Breast epithelium (tissue), 4 donors: ENCODE data around the gene EPHB2. TPM values are rescaled to one million over a fixed set of nuclear protein-coding genes. Genes with fewer than 3 reads are reported as not detected.

Source experiments
- DNase-seq, 2 donors: peaks; one replicate each; pipeline ENCODE4 v3.0.0-alpha.2; 2019; ENCODE audit warnings: low spot score in 2 of 2
- H3K27ac ChIP-seq, 2 donors: fragments of 200-600 bp; sonication (generic) in 1 of 2; one replicate each; pipeline ENCODE4 v1.5.1; 2016 to 2019; ENCODE audit warnings: mild to moderate bottlenecking in 1 of 2
- H3K27me3 ChIP-seq, 2 donors: fragments of 200-600 bp; sonication (generic) in 1 of 2; one replicate each; pipeline versions ENCODE4 v1.5.1 to v1.6.0; 2017 to 2019; ENCODE audit warnings: control low read depth in 1 of 2, mild to moderate bottlenecking in 1 of 2
- H3K36me3 ChIP-seq: fragments of 200-600 bp; one replicate; pipeline ENCODE4 v1.5.1; 2019
- H3K4me1 ChIP-seq, 2 donors: fragments of 200-600 bp; sonication (generic); one replicate each; pipeline ENCODE4 v1.5.1; 2016 to 2019; ENCODE audit warnings: control low read depth in 1 of 2
- H3K4me3 ChIP-seq, 3 donors: fragments of 200-600 bp; sonication (generic); 1 replicate in 2 of 3; 2 replicates in 1 of 3; pipeline ENCODE4 v1.5.1; 2016 to 2019; ENCODE audit warnings: mild to moderate bottlenecking in 3 of 3, moderate library complexity in 2 of 3
- H3K9me3 ChIP-seq, 2 donors: fragments of 200-600 bp; sonication (generic) in 1 of 2; one replicate each; pipeline ENCODE4 v1.5.1; 2016 to 2019; ENCODE audit warnings: control low read depth in 1 of 2
- POLR2A ChIP-seq: fragments of 450-650 bp; IDR thresholded peaks from one replicate; pipeline ENCODE4 v1.6.1; 2016; ENCODE audit warnings: antibody characterized with exemption, mild to moderate bottlenecking, moderate library complexity
- POLR2AphosphoS5 ChIP-seq, 3 donors: sonication (generic); formaldehyde crosslinking; IDR thresholded peaks; one replicate each; pipeline ENCODE4 v1.6.1; 2017; ENCODE audit warnings: antibody characterized with exemption in 3 of 3
- intact Hi-C: fragments of 100-400 bp; cut with DNase I; formaldehyde crosslinking; loops from one replicate; pipeline ENCODE4 v1.15.1; 2023; ENCODE audit warnings: low total_unique reads
- total RNA-seq, 3 donors: library from RNA; depleted of rRNA; stranded (reverse); fragments of >200 nt; gene quantifications; one replicate each; pipeline ENCODE4 v1.1.0, GENCODE V29; 2016
- TF ChIP-seq, protein P1 (sequence below), 3 donors: fragments of 450-650 bp; IDR thresholded peaks; one replicate each; pipeline ENCODE4 v1.5.1; 2016 to 2017; ENCODE audit warnings: antibody characterized with exemption in 3 of 3, mild to moderate bottlenecking in 3 of 3, moderate library complexity in 3 of 3

EPHB2 gene
- total RNA-seq, 3 donors from 2014 or later = 1.3 to 4.6 (median 1.5) TPM

- no peak for DNase-seq
- Histone ChIP-seq H3K27ac (no peak overlapping the region), H3K4me1 (no peaks in the 10 kb centered on the region), H3K27me3 (no peaks in the 10 kb centered on the region), H3K36me3 (no peaks in the 10 kb centered on the region), H3K4me3 (no peak overlapping the region), H3K9me3 (no peaks in the 10 kb centered on the region)
- intact Hi-C loops = no loop called here
- TF ChIP-seq POLR2A = no peak
- TF ChIP-seq POLR2AphosphoS5 (IDR thresholded peaks at IDR 0.05) = no peak
- TF ChIP-seq, protein P1, sequence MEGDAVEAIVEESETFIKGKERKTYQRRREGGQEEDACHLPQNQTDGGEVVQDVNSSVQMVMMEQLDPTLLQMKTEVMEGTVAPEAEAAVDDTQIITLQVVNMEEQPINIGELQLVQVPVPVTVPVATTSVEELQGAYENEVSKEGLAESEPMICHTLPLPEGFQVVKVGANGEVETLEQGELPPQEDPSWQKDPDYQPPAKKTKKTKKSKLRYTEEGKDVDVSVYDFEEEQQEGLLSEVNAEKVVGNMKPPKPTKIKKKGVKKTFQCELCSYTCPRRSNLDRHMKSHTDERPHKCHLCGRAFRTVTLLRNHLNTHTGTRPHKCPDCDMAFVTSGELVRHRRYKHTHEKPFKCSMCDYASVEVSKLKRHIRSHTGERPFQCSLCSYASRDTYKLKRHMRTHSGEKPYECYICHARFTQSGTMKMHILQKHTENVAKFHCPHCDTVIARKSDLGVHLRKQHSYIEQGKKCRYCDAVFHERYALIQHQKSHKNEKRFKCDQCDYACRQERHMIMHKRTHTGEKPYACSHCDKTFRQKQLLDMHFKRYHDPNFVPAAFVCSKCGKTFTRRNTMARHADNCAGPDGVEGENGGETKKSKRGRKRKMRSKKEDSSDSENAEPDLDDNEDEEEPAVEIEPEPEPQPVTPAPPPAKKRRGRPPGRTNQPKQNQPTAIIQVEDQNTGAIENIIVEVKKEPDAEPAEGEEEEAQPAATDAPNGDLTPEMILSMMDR (IDR thresholded peaks at IDR 0.05) = no peak
These were observed 143.1 kb downstream of the EPHB2 start for GRCh38 chr1:22853651-22854185.

GRCh38 chr1:22854688-22855565, 144.3 kb downstream of the EPHB2 start:
- intact Hi-C loops = loop anchor here (1.0 kb wide), 1 partner anchor 23 kb away; no protein-coding TSS in a partner anchor
- Histone ChIP-seq H3K27ac (no peak overlapping the region), H3K36me3 (no peaks in the 10 kb centered on the region), H3K27me3 (no peaks in the 10 kb centered on the region), H3K4me3 (no peak overlapping the region), H3K9me3 (no peaks in the 10 kb centered on the region), H3K4me1 (no peaks in the 10 kb centered on the region)
- no peak for DNase-seq
- no peak for TF ChIP-seq POLR2AphosphoS5 (IDR thresholded peaks at IDR 0.05)
- TF ChIP-seq, protein P1 (IDR thresholded peaks at IDR 0.05) = no peak
- TF ChIP-seq POLR2A = no peak

DNA sequence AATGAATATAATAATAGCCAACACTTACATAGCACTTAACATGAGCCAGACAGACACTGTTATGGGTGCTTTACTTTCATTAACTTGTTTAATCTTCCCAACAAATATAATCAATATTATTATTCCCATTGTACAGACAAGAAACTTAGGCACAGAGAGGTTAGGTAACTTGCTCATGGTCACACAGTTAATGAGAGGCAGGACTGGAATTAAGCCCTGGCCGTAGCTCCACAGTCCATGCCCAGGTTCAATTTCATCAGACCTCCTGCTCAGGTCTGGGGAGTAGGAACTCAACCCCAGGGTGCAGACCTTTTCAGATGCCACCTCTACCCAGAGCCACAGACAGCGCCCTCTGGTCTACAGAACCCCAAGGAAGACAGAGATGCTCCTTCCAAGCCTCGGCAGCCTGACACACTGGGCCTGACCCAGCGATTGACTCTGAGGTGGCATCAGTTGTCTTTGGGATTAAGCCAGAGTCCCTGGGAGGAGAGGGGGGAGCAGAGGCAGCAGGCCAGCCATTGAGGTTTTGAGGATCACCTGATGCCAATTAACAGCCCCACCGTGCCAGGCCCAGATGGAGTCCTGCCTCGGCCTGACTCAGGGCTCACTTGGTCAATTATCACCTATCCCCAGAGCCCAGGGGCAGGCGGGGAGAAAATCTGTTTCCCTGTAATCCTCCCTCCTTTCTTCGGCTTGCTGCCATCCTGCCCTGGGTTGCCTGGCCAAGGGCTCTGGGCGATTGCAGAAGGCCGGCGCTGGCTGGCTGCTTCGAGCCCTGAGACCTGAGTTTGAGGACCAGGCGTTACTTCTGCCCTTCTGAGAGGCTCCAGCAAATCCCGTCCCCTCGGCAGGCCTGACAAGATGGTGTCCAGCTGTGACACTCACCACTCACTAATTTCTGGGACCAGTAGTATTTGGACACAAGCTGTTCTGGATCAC, 145.3 kb downstream of the EPHB2 start:
- no peak overlapping the region for H3K27ac ChIP-seq
- no peaks in the 10 kb centered on the region for H3K9me3 ChIP-seq
- no peaks in the 10 kb centered on the region for H3K27me3 ChIP-seq
- no peaks in the 10 kb centered on the region for H3K4me1 ChIP-seq
- no peak overlapping the region for H3K4me3 ChIP-seq
- TF ChIP-seq POLR2A (no peak), POLR2AphosphoS5 (IDR thresholded peaks at IDR 0.05) (no peak)
- TF ChIP-seq, protein P1 (IDR thresholded peaks at IDR 0.05) = no peak
- intact Hi-C loops = loop anchor here (1.0 kb wide), 1 partner anchor 24 kb away; no protein-coding TSS in a partner anchor
- no peaks in the 10 kb centered on the region for H3K36me3 ChIP-seq
- peak in 1 of 2 donors; percentile 30 for DNase-seq

DNA sequence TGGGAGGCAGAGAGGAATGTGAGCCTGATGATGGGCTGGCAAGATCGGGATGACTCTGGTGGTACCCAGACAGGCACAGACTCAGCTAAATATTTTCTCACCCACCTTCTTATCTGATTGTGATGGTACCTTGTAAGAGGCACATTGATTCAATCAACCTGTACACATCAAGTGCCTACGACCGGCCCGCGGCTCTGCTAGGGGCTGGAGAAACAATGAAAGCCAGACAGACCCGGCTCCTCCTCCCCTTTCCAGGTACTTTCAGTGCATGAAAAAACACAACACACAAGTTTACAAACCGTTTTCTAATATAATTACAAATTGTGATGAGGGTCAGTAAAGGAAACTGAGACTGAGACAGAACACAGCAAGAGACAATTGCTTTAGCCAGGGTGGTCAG, 147.0 kb downstream of the EPHB2 start:
- H3K4me1 ChIP-seq = no peaks in the 10 kb centered on the region
- no peaks in the 10 kb centered on the region for H3K27me3 ChIP-seq
- H3K27ac ChIP-seq = no peak overlapping the region
- H3K4me3 ChIP-seq = no peak overlapping the region
- no peaks in the 10 kb centered on the region for H3K36me3 ChIP-seq
- no peak for DNase-seq
- no peaks in the 10 kb centered on the region for H3K9me3 ChIP-seq
- intact Hi-C loops = no loop called here
- TF ChIP-seq POLR2AphosphoS5 (IDR thresholded peaks at IDR 0.05) (no peak), POLR2A (no peak)
- TF ChIP-seq, protein P1 (IDR thresholded peaks at IDR 0.05) = no peak
